ENCODE measurements around the gene FOXO4.
A peak's percentile ranks its signal among the peaks of the same experiment; 100 is the strongest.

The FOXO4 gene

GRCh38 chrX:71098951-71099506 lies 3.4 kb downstream of the FOXO4 start:
- DNase-seq (ENCODE audit: low read depth): no peak

DNA sequence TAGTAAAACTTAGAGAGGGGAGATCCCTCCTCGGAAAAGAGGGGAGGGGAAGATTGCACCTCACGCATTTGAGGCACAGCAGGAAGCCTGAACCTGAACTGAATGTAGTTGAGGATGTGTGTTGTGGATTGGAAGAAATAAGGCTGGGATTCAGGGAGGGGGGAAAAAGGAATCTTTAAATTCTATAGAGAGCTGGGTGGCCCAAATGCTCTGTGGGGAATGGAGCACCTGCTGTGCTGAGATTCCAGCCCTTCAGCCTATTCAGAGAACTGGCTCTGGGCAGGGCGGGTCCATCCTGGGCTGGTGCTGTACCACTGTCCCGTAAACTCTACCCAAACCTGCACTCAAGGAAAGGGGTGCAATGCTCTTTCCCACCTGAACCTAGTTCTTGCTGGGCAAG lies 4.1 kb downstream of the FOXO4 start:
- DNase-seq (ENCODE audit: low read depth): no peak

GRCh38 chrX:71100581-71101505 lies 5.2 kb downstream of the FOXO4 start:
- DNase-seq (ENCODE audit: low read depth): no peak

- no peak for DNase-seq (ENCODE audit: low read depth)
Measured at GRCh38 chrX:71102292-71102691, 6.6 kb downstream of the FOXO4 start.

GRCh38 chrX:71103110-71103983 lies 7.7 kb downstream of the FOXO4 start:
- peak; percentile 44 for DNase-seq (ENCODE audit: low read depth)

DNA sequence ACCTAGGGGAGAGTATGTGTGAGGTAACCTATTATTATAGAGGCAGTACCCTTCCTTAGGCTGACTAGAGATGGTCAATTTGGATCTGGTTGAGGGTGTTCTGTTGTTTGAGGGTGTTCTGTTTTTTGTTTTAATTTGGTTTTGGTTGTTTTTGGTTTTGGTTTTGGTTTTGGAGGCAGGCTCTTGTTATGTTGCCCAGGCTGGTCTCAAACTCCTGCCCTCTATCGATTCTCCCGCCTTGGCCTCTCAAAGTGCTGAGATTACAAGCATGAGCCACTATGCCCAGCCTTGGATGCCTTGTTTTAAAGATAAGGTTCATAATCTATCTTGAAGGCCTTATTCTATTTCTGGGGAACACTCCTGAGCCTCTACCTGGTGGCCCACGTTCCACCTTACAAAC lies 10.0 kb downstream of the FOXO4 start:
- DNase-seq (ENCODE audit: low read depth): no peak

GRCh38 chrX:71106427-71106826 lies 10.8 kb downstream of the FOXO4 start, which contains the start of gene CXorf65:
Gene CXorf65, minus strand, starts transcription at chrX:71106740. Its CDS starts 184 bp downstream, at chrX:71106556.
- DNase-seq (ENCODE audit: low read depth): no peak

DNA sequence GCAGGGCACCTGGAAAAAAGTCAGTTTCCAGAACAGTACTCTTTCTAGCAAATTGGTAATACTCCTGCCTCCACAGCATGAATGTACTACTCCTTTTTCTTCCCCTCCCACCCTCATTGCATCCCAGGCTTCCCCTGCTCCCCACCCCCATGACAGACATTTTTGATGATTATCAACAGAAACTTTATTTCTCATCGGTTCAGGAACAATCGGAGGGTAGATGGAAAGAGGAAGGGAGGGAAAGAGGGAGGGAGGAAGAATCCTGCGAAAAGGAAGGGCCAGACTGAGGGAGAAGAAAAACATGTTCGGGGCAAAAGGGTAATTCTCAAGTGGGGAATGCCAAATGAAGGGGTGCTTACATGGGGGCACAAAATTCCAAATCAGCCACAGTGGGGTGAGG lies 11.6 kb downstream of the FOXO4 start:
- DNase-seq (ENCODE audit: low read depth): no peak

DNA sequence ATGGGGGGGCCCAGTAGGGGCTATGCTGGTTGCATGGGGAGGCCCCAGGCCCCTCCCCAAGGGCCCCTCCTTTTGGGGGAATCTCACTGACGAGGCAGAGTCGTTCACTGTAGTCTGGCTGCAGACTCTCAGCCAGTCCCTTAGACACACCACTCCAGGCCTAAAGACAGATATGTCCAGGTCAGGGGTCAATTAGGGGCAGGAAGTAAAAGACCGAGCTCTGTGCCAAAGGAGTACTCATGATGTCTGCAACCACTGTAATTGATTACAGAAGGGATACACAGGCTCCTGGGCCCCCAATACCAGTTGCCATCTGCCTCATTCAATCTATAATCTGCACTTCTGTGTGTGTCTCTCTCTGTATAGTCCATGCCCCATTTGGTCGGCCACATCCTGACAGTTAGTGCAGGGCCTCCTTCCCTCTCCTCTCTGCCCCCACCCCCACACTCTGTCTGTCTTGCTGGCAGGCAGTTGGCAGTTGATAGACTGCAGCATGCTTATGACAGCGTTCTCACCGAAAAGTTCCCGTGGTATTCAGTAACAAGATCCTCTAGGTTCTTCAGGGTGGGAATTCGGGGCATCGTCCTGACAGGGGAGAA lies 12.2 kb downstream of the FOXO4 start:
- DNase-seq (ENCODE audit: low read depth): no peak

- no peak for DNase-seq (ENCODE audit: low read depth)
Measured at GRCh38 chrX:71109051-71109450, 13.4 kb downstream of the FOXO4 start.

GRCh38 chrX:71111141-71111843 lies 15.6 kb downstream of the FOXO4 start, which contains the start of gene IL2RG:
Gene IL2RG, minus strand, starts transcription at chrX:71111577. Its CDS starts 38 bp downstream, at chrX:71111539.
- DNase-seq (ENCODE audit: low read depth): peak; percentile 74

DNA sequence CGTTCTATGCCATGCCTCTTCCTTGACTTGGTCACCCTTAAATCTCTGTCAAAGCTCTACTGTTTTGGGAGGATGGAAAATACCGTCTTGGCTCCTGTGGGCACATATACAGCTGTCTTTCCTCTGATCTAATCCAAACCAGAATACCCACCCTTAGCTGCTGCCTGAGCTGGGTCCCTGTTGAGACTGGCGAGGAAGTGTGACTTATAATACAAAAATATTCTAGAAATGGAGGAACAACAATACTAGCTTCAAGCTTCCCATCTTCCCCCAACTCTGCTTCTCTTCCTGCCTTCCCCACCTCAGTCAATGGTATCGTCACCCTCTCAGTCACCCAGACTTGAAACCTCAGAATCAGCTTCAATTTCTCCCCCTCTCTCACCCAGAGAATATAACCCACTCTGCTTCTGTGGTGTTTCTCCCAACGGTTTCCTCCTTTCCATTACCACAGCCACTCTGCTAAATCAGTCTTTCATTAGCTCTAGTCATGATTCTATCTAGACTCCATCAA lies 16.3 kb downstream of the FOXO4 start:
- DNase-seq (ENCODE audit: low read depth): no peak

DNA sequence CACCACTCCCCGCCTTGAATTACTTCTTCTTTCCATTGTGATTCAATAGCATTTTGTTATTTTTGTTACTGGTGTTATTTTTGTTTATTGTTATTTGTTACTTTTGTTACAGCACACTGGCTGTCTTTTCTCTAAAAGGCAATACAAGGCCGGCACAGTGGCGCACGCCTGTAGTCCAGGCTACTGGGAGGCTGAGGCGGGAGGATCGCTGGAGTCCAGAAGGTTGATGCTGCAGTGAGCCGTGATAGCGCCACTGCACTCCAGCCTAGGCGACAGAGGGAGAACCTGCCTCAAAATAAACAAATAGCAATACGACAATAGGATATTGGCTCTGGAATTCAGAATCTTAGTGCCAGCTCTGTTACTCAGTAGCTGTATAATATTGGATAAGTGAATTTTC lies 21.7 kb downstream of the FOXO4 start:
- no peak for DNase-seq (ENCODE audit: low read depth)

DNA sequence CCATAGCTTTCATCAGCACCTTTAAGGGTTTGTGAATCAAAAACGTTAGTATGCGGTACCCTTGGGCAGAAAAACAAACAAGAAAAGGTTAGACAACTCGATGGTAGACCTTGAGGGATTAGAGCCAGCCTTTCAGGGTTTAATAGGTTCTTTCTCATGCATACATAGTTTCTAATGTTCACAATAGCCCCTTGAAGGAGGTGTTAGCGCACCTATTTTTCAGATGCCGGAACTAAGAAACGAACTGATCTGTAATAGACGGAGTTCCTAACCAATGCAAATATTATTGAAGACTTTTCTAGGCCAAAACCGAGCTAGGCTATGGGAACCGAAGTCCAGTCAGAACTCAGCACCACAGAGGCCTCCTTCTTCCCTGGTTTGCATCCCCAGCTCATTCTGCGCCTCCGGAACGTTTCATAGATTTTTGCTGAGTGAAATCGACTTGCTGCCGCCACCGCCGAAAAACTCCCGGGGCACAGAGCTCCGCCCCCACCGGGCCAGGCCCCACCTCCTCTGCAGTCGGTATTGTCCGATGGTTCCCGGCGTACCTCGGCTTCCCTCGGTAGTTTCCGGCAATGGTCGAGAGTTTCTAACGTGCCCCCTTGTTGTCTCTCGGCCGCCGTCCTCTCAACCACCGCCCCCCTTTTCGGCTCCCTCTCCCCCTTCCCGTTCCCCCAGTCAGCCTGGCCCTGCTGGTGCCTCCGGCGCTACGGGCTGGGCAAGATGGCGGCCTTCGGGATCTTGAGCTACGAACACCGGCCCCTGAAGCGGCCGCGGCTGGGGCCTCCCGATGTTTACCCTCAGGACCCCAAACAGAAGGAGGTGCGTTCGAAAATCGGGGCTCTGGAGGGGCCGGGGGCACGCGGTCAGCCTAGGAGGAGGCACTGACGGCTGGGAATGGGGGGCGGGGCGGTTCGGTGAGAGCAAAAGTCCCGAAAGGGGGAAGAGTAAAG lies 22.7 kb downstream of the FOXO4 start, which contains the start of gene MED12:
MED12 (plus strand) TSS at position 565 of the 953 bp plus-strand sequence; CDS start at position 724, 159 bp downstream.
- DNase-seq (ENCODE audit: low read depth): peak; percentile 67

GRCh38 chrX:71118985-71119535 lies 23.4 kb downstream of the FOXO4 start:
- no peak for DNase-seq (ENCODE audit: low read depth)

- no peak for DNase-seq (ENCODE audit: low read depth)
Measured at GRCh38 chrX:71128166-71128833, 32.6 kb downstream of the FOXO4 start.

- DNase-seq (ENCODE audit: low read depth): peak; percentile 56
Measured at GRCh38 chrX:71128915-71129765, 33.5 kb downstream of the FOXO4 start.

DNA sequence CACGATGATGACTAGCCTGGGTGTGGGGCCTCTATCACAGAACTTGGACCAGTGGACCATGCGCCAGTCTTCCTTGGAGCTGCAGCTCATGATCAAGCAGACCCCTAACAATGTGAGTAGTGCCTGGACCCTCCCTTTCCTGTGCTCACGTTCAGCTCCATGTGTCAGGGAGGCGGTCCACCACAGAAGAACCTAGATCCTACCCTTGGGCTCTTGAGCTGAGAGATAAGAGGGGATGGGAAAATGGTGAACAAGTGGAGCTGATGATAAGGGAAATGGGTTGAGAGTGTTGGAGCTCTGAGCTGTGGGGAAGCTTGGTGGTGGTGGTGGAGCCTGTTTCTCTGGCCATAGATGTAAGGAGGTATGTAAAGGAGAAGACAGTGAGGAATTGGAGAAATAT lies 35.9 kb downstream of the FOXO4 start:
- no peak for DNase-seq (ENCODE audit: low read depth)

All from activated gamma-delta T cell treated with anti-CD3 and anti-CD28 coated beads, Interleukin-2, amount 50 U/mL, for 16 hours (primary cell).